HepG2 (cell line): ENCODE results near the gene STEAP1B.

Experiments used
- RFX5 ChIP-seq: IDR thresholded peaks from 2 replicates; pipeline ENCODE4 v1.6.1; 2011; ENCODE audit warnings: low read depth, low read length, improper control_type of control experiment
- SMARCC2 ChIP-seq: fragments of 450-650 bp; IDR thresholded peaks from 2 replicates; pipeline ENCODE4 v1.6.1; 2017; ENCODE audit warnings: antibody characterized with exemption, mild to moderate bottlenecking
- SP1 ChIP-seq, 2 experiments: fragments of 450-650 bp in 1 of 2; sonication (generic) in 1 of 2; formaldehyde crosslinking in 1 of 2; IDR thresholded peaks; 2 replicates each; pipeline versions ENCODE4 v1.4.0 to v1.6.1; 2016 to 2020; ENCODE audit warnings: missing genetic modification reagents in 1 of 2
- TF ChIP-seq, protein P1 (sequence below): sonication (generic); formaldehyde crosslinking; IDR thresholded peaks from 2 replicates; pipeline ENCODE4 v1.5.0; 2020; ENCODE audit warnings: mild to moderate bottlenecking, missing genetic modification reagents
- TF ChIP-seq, protein P2 (sequence below): sonication (generic); formaldehyde crosslinking; IDR thresholded peaks from 2 replicates; pipeline ENCODE4 v1.8.0; 2022; ENCODE audit warnings: low read depth, missing genetic modification reagents
- TF ChIP-seq, protein P3 (sequence below): sonication (generic); formaldehyde crosslinking; IDR thresholded peaks from 2 replicates; pipeline ENCODE4 v1.4.0; 2020; ENCODE audit warnings: missing genetic modification reagents, borderline replicate concordance
- TF ChIP-seq, protein P4 (sequence below): sonication (generic); formaldehyde crosslinking; IDR thresholded peaks from 2 replicates; pipeline ENCODE4 v1.4.0; 2020; ENCODE audit warnings: missing genetic modification reagents

DNA sequence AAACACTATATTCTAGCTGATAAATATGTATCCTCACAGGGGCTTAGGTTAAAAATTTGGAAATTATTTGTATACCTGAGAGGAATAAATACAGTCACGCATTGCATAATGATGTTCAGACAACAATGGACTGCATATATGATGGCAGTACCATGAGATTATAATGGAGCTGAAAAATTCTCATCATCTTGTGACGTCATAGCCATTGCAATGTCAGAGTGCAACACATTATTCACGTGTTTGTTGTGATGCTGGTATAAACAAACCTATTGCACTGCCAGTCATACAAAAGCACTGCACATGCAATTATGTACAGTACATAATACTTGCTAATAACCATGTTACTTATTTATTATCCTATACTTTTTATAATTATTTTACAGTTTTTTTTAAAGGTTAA lies 31.4 kb downstream of the STEAP1B start:
- TF ChIP-seq SP1 (IDR thresholded peaks at IDR 0.05) (no peak), SP1 (CRISPR knock-in tag; IDR thresholded peaks at IDR 0.05) (no peak), SMARCC2 (no peak), RFX5 (no peak)
- TF ChIP-seq, protein P1, sequence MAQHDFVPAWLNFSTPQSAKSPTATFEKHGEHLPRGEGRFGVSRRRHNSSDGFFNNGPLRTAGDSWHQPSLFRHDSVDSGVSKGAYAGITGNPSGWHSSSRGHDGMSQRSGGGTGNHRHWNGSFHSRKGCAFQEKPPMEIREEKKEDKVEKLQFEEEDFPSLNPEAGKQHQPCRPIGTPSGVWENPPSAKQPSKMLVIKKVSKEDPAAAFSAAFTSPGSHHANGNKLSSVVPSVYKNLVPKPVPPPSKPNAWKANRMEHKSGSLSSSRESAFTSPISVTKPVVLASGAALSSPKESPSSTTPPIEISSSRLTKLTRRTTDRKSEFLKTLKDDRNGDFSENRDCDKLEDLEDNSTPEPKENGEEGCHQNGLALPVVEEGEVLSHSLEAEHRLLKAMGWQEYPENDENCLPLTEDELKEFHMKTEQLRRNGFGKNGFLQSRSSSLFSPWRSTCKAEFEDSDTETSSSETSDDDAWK (CRISPR knock-in tag) = no peak
- TF ChIP-seq, protein P2, sequence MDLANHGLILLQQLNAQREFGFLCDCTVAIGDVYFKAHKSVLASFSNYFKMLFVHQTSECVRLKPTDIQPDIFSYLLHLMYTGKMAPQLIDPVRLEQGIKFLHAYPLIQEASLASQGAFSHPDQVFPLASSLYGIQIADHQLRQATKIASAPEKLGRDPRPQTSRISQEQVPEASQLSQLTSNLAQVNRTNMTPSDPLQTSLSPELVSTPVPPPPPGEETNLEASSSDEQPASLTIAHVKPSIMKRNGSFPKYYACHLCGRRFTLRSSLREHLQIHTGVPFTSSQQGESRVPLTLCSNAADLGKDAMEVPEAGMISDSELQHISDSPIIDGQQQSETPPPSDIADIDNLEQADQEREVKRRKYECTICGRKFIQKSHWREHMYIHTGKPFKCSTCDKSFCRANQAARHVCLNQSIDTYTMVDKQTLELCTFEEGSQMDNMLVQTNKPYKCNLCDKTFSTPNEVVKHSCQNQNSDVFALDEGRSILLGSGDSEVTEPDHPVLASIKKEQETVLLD (CRISPR knock-in tag) = no peak
- TF ChIP-seq, protein P3, sequence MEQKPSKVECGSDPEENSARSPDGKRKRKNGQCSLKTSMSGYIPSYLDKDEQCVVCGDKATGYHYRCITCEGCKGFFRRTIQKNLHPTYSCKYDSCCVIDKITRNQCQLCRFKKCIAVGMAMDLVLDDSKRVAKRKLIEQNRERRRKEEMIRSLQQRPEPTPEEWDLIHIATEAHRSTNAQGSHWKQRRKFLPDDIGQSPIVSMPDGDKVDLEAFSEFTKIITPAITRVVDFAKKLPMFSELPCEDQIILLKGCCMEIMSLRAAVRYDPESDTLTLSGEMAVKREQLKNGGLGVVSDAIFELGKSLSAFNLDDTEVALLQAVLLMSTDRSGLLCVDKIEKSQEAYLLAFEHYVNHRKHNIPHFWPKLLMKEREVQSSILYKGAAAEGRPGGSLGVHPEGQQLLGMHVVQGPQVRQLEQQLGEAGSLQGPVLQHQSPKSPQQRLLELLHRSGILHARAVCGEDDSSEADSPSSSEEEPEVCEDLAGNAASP (CRISPR knock-in tag) = no peak
- TF ChIP-seq, protein P4, sequence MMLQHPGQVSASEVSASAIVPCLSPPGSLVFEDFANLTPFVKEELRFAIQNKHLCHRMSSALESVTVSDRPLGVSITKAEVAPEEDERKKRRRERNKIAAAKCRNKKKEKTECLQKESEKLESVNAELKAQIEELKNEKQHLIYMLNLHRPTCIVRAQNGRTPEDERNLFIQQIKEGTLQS (CRISPR knock-in tag) = no peak
